CD4-positive, alpha-beta memory T cell (primary cell): ENCODE measurements around the gene FBXL19. TPM values are rescaled to one million over a fixed set of nuclear protein-coding genes. Genes with fewer than 3 reads are reported as not detected.

Experiments used
- CTCF ChIA-PET: fragments of 350-600 bp; sonication (Branson Sonifier 250); formaldehyde crosslinking; loops from one replicate; lab custom pipeline; 2021; ENCODE audit warnings: inconsistent platforms; ENCODE audit not compliant: partially characterized antibody; lab: Charles Lee
- POLR2A ChIA-PET: fragments of 350-600 bp; sonication (Branson Sonifier 250); formaldehyde crosslinking; loops from one replicate; lab custom pipeline; 2021; ENCODE audit not compliant: partially characterized antibody; lab: Charles Lee
- DNase-seq, 5 donors: peaks; one replicate each; pipeline versions ENCODE4 v3.0.0 to v3.0.0-alpha.2; 2020 to 2022; ENCODE audit warnings: mixed read lengths in 1 of 5
- H3K27ac ChIP-seq: one replicate; pipeline ENCODE4 v1.7.0; 2013; ENCODE audit warnings: low read depth, low read length
- H3K27me3 ChIP-seq: 2 replicates; pipeline ENCODE4 v1.7.0; 2013; ENCODE audit warnings: mild to moderate bottlenecking, low read length, moderate library complexity; ENCODE audit not compliant: insufficient read depth
- H3K36me3 ChIP-seq: 2 replicates; pipeline ENCODE4 v1.7.0; 2013; ENCODE audit warnings: mild to moderate bottlenecking, low read length, moderate library complexity; ENCODE audit not compliant: insufficient read depth
- H3K4me1 ChIP-seq: 2 replicates; pipeline ENCODE4 v1.7.0; 2013; ENCODE audit warnings: mild to moderate bottlenecking, low read length, moderate library complexity; ENCODE audit not compliant: insufficient read depth
- H3K4me3 ChIP-seq, 2 donors: one replicate each; pipeline ENCODE4 v1.7.0; 2013; ENCODE audit warnings: low read length in 2 of 2, mild to moderate bottlenecking in 1 of 2
- H3K9me3 ChIP-seq, 2 donors: one replicate each; pipeline ENCODE4 v1.7.0; 2013; ENCODE audit warnings: low read length in 2 of 2, control low read depth in 1 of 2; ENCODE audit not compliant: control insufficient read depth in 1 of 2
- H3K27ac Mint-ChIP-seq, 7 donors: one replicate each; pipeline ENCODE4 v1.8.0; 2020 to 2021; ENCODE audit warnings: mixed read lengths in 7 of 7, mild to moderate bottlenecking in 6 of 7, inconsistent platforms in 3 of 7, moderate library complexity in 3 of 7
- H3K27me3 Mint-ChIP-seq, 2 donors: one replicate each; pipeline ENCODE4 v1.8.0; 2020 to 2021; ENCODE audit warnings: mixed read lengths in 2 of 2
- H3K36me3 Mint-ChIP-seq, 2 donors: one replicate each; pipeline ENCODE4 v1.8.0; 2020 to 2021; ENCODE audit warnings: mixed read lengths in 2 of 2, inconsistent platforms in 1 of 2, mild to moderate bottlenecking in 1 of 2
- H3K4me1 Mint-ChIP-seq, 4 donors: one replicate each; pipeline ENCODE4 v1.8.0; 2020 to 2021; ENCODE audit warnings: mixed read lengths in 4 of 4, mild to moderate bottlenecking in 1 of 4
- H3K4me3 Mint-ChIP-seq, 8 donors: one replicate each; pipeline ENCODE4 v1.8.0; 2020 to 2021; ENCODE audit warnings: mixed read lengths in 8 of 8, mild to moderate bottlenecking in 7 of 8, moderate library complexity in 6 of 8, inconsistent platforms in 3 of 8
- H3K9me3 Mint-ChIP-seq, 8 donors: one replicate each; pipeline ENCODE4 v1.8.0; 2020 to 2021; ENCODE audit warnings: mixed read lengths in 8 of 8, mild to moderate bottlenecking in 5 of 8, inconsistent platforms in 3 of 8, moderate library complexity in 1 of 8
- intact Hi-C: fragments of 100-400 bp; cut with micrococcal nuclease; formaldehyde crosslinking; loops from one replicate; pipeline ENCODE4 v1.15.1; 2023
- polyA plus RNA-seq, 2 donors: library from polyadenylated mRNA; unstranded; fragments of 300-500 nt; fragmentation: Illumina TruSeq; gene quantifications; one replicate each; pipeline ENCODE4 v1.2.3, GENCODE V29; 2021
- total RNA-seq, 2 experiments: library from RNA; stranded (reverse); gene quantifications; one replicate each; pipeline ENCODE4 v1.2.3, GENCODE V29; 2021

The FBXL19 gene
- total RNA-seq (10 to 100 TPM; 15.6 to 15.8 TPM), polyA plus RNA-seq (under 1 TPM in 1 of 2 donors, not detected in 1; 0.16 TPM)

GRCh38 chr16:30923554-30924075 is at the start of gene FBXL19:
Gene FBXL19 (plus strand): TSS chr16:30923572. CDS start chr16:30925755, 2,183 bp downstream.
- H3K27me3 Mint-ChIP-seq: no peaks in the 10 kb centered on the region
- no peak for DNase-seq
- CTCF ChIA-PET: interaction anchor here (0.8 to 1.1 kb wide), 2 partner anchors 18 to 79 kb away, joined by 3 read pairs; no protein-coding TSS in a partner anchor
- peaks cover 0 to 15% of the 10 kb centered on the region in 2 donors for H3K36me3 Mint-ChIP-seq
- peaks cover 7 to 33% (median 17%) of the 10 kb centered on the region in 4 donors for H3K4me1 Mint-ChIP-seq
- Histone ChIP-seq H3K4me3 (peak within 1 kb of the TSS; percentile 73 to 92), H3K4me1 (peaks cover 12% of the 10 kb centered on the region), H3K36me3 (no peaks in the 10 kb centered on the region), H3K27me3 (no peaks in the 10 kb centered on the region), H3K27ac (peak within 1 kb of the TSS; percentile 90), H3K9me3 (no peaks in the 10 kb centered on the region)
- H3K9me3 Mint-ChIP-seq: peaks cover 0 to 2% (median 0%) of the 10 kb centered on the region in 8 donors
- POLR2A ChIA-PET: interaction anchor here (1.1 to 2.4 kb wide), 6 partner anchors 19 to 273 kb away, joined by 3 to 8 read pairs (median 7); partner anchors contain the start of gene KAT8
- intact Hi-C loops: loop anchor here (1.0 to 2.0 kb wide), 5 partner anchors 19 to 945 kb away; partner anchors contain the start of genes ARMC5, CFAP119, RNF40 and STX4
- peak within 1 kb of the TSS; percentile 95 to 100 (median 99) for H3K4me3 Mint-ChIP-seq
- peak within 1 kb of the TSS; percentile 98 to 100 (median 99) for H3K27ac Mint-ChIP-seq

GRCh38 chr16:30874244-30874820 is 49.0 kb upstream of the FBXL19 start:
- Histone ChIP-seq H3K4me3 (peak overlapping the region; percentile 89 to 94), H3K27ac (peak overlapping the region; percentile 84), H3K4me1 (peaks cover 23% of the 10 kb centered on the region), H3K36me3 (peaks cover 6% of the 10 kb centered on the region), H3K9me3 (no peaks in the 10 kb centered on the region), H3K27me3 (no peaks in the 10 kb centered on the region)
- no peaks in the 10 kb centered on the region for H3K27me3 Mint-ChIP-seq
- POLR2A ChIA-PET: interaction anchor here (0.7 to 5.1 kb wide), 28 partner anchors 9 to 995 kb away, joined by 3 to 177 read pairs (median 5); partner anchors contain the start of genes ARMC5, BCL7C, CFAP119 and CORO1A
- H3K36me3 Mint-ChIP-seq: peaks cover 10 to 37% of the 10 kb centered on the region in 2 donors
- CTCF ChIA-PET: interaction anchor here (1.0 to 3.7 kb wide), 5 partner anchors 18 to 66 kb away, joined by 3 to 39 read pairs (median 6); no protein-coding TSS in a partner anchor
- H3K4me1 Mint-ChIP-seq: peaks cover 16 to 49% (median 30%) of the 10 kb centered on the region in 4 donors
- peak overlapping the region; percentile 92 to 99 (median 97) for H3K4me3 Mint-ChIP-seq
- H3K9me3 Mint-ChIP-seq: no peaks in the 10 kb centered on the region
- intact Hi-C loops: loop anchor here (2.0 kb wide), 2 partner anchors 28 to 60 kb away; no protein-coding TSS in a partner anchor
- DNase-seq: no peak
- H3K27ac Mint-ChIP-seq: peak overlapping the region; percentile 91 to 99 (median 94)

GRCh38 chr16:30874821-30875717 is 48.3 kb upstream of the FBXL19 start:
- Mint-ChIP-seq H3K36me3 (peaks cover 10 to 36% of the 10 kb centered on the region in 2 donors), H3K4me3 (peak overlapping the region; percentile 92 to 99 (median 97)), H3K27ac (peak overlapping the region; percentile 91 to 99 (median 94)), H3K4me1 (peaks cover 16 to 50% (median 31%) of the 10 kb centered on the region in 4 donors), H3K27me3 (no peaks in the 10 kb centered on the region), H3K9me3 (no peaks in the 10 kb centered on the region)
- intact Hi-C loops: loop anchor here (1.0 to 2.0 kb wide), 6 partner anchors 19 to 176 kb away; partner anchors contain the start of genes BCL7C and SRCAP
- Histone ChIP-seq H3K27ac (peak overlapping the region; percentile 84), H3K9me3 (no peaks in the 10 kb centered on the region), H3K4me3 (peak overlapping the region; percentile 89 to 94), H3K27me3 (no peaks in the 10 kb centered on the region), H3K36me3 (peaks cover 6% of the 10 kb centered on the region), H3K4me1 (peaks cover 23% of the 10 kb centered on the region)
- ChIA-PET POLR2A (interaction anchor here (0.7 to 5.1 kb wide), 32 partner anchors 9 to 994 kb away, joined by 3 to 177 read pairs (median 5); partner anchors contain the start of genes ARMC5, BCL7C, CFAP119 and CORO1A), CTCF (interaction anchor here (1.0 to 3.7 kb wide), 6 partner anchors 18 to 459 kb away, joined by 3 to 39 read pairs (median 4); no protein-coding TSS in a partner anchor)
- DNase-seq: peak; percentile 85 to 89 (median 87)

- intact Hi-C loops: loop anchor here (1.0 to 2.0 kb wide), 6 partner anchors 18 to 177 kb away; partner anchors contain the start of genes BCL7C and SRCAP
- H3K4me1 ChIP-seq: peaks cover 23% of the 10 kb centered on the region
- no peaks in the 10 kb centered on the region for H3K9me3 Mint-ChIP-seq
- peak overlapping the region; percentile 91 to 99 (median 94) for H3K27ac Mint-ChIP-seq
- peak overlapping the region; percentile 92 to 99 (median 97) for H3K4me3 Mint-ChIP-seq
- ChIA-PET CTCF (interaction anchor here (1.5 to 3.7 kb wide), 3 partner anchors 26 to 458 kb away, joined by 3 to 39 read pairs (median 4); no protein-coding TSS in a partner anchor), POLR2A (interaction anchor here (0.5 to 5.1 kb wide), 20 partner anchors 8 to 993 kb away, joined by 3 to 177 read pairs (median 7); partner anchors contain the start of genes ARMC5, BCL7C, CTF1 and FBRS)
- H3K27me3 ChIP-seq: no peaks in the 10 kb centered on the region
- peak overlapping the region; percentile 84 for H3K27ac ChIP-seq
- no peaks in the 10 kb centered on the region for H3K27me3 Mint-ChIP-seq
- peaks cover 18 to 54% (median 31%) of the 10 kb centered on the region in 4 donors for H3K4me1 Mint-ChIP-seq
- DNase-seq: peak in 3 of 5 donors; percentile 19 to 65 (median 21)
- no peaks in the 10 kb centered on the region for H3K9me3 ChIP-seq
- peak overlapping the region; percentile 89 to 94 for H3K4me3 ChIP-seq
- H3K36me3 Mint-ChIP-seq: peaks cover 10 to 41% of the 10 kb centered on the region in 2 donors
- H3K36me3 ChIP-seq: peaks cover 6% of the 10 kb centered on the region
Measured at GRCh38 chr16:30875871-30876801, 47.2 kb upstream of the FBXL19 start.

- H3K36me3 ChIP-seq: peaks cover 6% of the 10 kb centered on the region
- peak overlapping the region; percentile 89 to 94 for H3K4me3 ChIP-seq
- H3K27ac ChIP-seq: peak overlapping the region; percentile 84
- H3K9me3 ChIP-seq: no peaks in the 10 kb centered on the region
- H3K27ac Mint-ChIP-seq: peak overlapping the region; percentile 91 to 99 (median 94)
- no peak for DNase-seq
- no peaks in the 10 kb centered on the region for H3K27me3 Mint-ChIP-seq
- peaks cover 23% of the 10 kb centered on the region for H3K4me1 ChIP-seq
- ChIA-PET POLR2A (interaction anchor here (2.7 to 5.1 kb wide), 4 partner anchors 14 to 71 kb away, joined by 30 to 177 read pairs (median 65); partner anchors contain the start of genes BCL7C and CTF1), CTCF (interaction anchor here (1.6 to 3.7 kb wide), 3 partner anchors 25 to 72 kb away, joined by 4 to 39 read pairs (median 4); no protein-coding TSS in a partner anchor)
- H3K27me3 ChIP-seq: no peaks in the 10 kb centered on the region
- peaks cover 9 to 44% of the 10 kb centered on the region in 2 donors for H3K36me3 Mint-ChIP-seq
- intact Hi-C loops: no loop called here
- H3K4me1 Mint-ChIP-seq: peaks cover 18 to 57% (median 33%) of the 10 kb centered on the region in 4 donors
- peak overlapping the region; percentile 92 to 99 (median 97) for H3K4me3 Mint-ChIP-seq
- H3K9me3 Mint-ChIP-seq: no peaks in the 10 kb centered on the region
Measured at GRCh38 chr16:30876867-30877266, 46.5 kb upstream of the FBXL19 start.
